ENCODE measurements around the gene SFMBT2. TPM values are rescaled to one million over a fixed set of nuclear protein-coding genes. Genes with fewer than 3 reads are reported as not detected.

Gene SFMBT2
- total RNA-seq, 1 donor from 2014 or later: 7.0 TPM

DNA sequence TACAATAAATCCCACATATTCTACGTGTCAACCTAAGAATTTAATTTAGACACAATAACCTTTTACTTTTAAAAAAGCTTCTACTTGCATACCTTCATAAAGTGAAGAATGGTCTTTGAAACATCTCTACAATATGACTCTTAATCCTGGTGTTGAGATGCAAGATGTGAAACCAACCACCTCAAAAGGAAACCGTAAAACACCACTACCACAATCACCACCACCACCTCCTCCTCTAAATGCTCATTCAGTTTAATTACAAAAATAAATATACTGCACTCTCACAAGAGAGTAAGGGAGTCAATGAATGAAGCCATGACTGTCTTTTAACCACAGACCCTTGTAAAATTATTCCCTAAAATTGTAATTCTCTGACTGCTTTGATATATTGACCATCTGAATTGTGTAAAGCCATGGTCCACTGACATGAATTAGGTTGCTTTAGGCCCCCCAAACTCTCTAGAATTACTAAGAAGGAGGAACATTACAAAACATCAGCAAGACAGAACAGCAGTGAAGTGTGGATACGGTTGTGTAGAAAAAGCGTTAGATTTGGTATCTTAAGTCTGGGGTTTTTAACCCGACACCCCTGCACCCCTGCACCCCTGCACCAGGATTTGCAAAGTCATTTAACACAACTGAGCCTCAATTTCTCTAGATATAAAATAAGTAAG, 171.4 kb downstream of the SFMBT2 start:
- H3K4me1 Mint-ChIP-seq: peaks cover 4% of the 10 kb centered on the region
- H3K9me3 Mint-ChIP-seq: peaks cover 8% of the 10 kb centered on the region
- TF ChIP-seq, protein P1, sequence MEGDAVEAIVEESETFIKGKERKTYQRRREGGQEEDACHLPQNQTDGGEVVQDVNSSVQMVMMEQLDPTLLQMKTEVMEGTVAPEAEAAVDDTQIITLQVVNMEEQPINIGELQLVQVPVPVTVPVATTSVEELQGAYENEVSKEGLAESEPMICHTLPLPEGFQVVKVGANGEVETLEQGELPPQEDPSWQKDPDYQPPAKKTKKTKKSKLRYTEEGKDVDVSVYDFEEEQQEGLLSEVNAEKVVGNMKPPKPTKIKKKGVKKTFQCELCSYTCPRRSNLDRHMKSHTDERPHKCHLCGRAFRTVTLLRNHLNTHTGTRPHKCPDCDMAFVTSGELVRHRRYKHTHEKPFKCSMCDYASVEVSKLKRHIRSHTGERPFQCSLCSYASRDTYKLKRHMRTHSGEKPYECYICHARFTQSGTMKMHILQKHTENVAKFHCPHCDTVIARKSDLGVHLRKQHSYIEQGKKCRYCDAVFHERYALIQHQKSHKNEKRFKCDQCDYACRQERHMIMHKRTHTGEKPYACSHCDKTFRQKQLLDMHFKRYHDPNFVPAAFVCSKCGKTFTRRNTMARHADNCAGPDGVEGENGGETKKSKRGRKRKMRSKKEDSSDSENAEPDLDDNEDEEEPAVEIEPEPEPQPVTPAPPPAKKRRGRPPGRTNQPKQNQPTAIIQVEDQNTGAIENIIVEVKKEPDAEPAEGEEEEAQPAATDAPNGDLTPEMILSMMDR (conservative IDR thresholded peaks at IDR 0.05): no peak
- no peak for DNase-seq (ENCODE audit: low read depth, low spot score)
- no peak overlapping the region for H3K4me3 Mint-ChIP-seq
- no peaks in the 10 kb centered on the region for H3K27me3 Mint-ChIP-seq (ENCODE audit: low read depth)
- no peak overlapping the region for H3K27ac Mint-ChIP-seq (ENCODE audit: unreplicated experiment)
- peaks cover 31% of the 10 kb centered on the region for H3K36me3 Mint-ChIP-seq (ENCODE audit: low read depth)

DNA sequence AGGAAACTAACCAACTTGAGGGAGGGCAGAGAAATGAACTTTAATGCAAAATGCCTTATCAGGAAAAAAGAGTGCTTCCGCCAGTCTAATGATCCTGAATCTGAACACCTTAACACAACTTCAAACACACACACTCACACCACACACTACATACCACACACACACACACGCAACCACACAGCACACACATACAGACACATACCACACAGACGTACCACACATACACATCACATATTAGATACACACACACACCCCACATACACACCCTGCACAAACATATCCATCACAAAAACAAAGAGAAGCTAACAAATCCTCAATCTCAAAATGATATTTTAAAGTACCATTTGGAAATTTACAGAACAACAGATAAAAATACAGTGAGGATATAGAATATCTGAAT, 175.5 kb downstream of the SFMBT2 start:
- no peak overlapping the region for H3K4me3 Mint-ChIP-seq
- peaks cover 19% of the 10 kb centered on the region for H3K4me1 Mint-ChIP-seq
- no peak for DNase-seq (ENCODE audit: low read depth, low spot score)
- H3K27me3 Mint-ChIP-seq (ENCODE audit: low read depth): no peaks in the 10 kb centered on the region
- peaks cover 8% of the 10 kb centered on the region for H3K9me3 Mint-ChIP-seq
- H3K27ac Mint-ChIP-seq (ENCODE audit: unreplicated experiment): no peak overlapping the region
- H3K36me3 Mint-ChIP-seq (ENCODE audit: low read depth): peaks cover 22% of the 10 kb centered on the region
- TF ChIP-seq, protein P1 (conservative IDR thresholded peaks at IDR 0.05): no peak

DNA sequence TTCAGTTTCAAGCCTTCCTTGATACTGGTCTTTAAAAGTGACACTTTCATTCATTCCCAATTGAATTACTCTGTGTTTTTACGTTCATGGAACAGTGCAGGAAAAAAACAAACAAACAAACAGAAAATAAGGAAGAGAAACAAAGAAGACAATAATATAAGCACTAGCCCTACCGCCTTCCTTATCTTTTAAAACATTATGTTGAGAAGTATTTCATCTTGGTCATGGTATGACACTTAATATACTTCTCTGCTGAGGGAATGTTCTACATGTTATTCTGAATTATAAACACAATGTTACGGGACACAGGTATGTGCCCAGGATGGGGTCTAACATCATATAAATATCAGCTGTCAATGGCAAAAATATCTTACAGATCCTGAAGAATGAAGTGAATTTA, 176.7 kb downstream of the SFMBT2 start:
- H3K4me3 Mint-ChIP-seq: no peak overlapping the region
- peaks cover 8% of the 10 kb centered on the region for H3K9me3 Mint-ChIP-seq
- no peaks in the 10 kb centered on the region for H3K27me3 Mint-ChIP-seq (ENCODE audit: low read depth)
- no peak overlapping the region for H3K27ac Mint-ChIP-seq (ENCODE audit: unreplicated experiment)
- TF ChIP-seq, protein P1 (conservative IDR thresholded peaks at IDR 0.05): no peak
- peaks cover 18% of the 10 kb centered on the region for H3K36me3 Mint-ChIP-seq (ENCODE audit: low read depth)
- peaks cover 23% of the 10 kb centered on the region for H3K4me1 Mint-ChIP-seq
- DNase-seq (ENCODE audit: low read depth, low spot score): no peak

DNA sequence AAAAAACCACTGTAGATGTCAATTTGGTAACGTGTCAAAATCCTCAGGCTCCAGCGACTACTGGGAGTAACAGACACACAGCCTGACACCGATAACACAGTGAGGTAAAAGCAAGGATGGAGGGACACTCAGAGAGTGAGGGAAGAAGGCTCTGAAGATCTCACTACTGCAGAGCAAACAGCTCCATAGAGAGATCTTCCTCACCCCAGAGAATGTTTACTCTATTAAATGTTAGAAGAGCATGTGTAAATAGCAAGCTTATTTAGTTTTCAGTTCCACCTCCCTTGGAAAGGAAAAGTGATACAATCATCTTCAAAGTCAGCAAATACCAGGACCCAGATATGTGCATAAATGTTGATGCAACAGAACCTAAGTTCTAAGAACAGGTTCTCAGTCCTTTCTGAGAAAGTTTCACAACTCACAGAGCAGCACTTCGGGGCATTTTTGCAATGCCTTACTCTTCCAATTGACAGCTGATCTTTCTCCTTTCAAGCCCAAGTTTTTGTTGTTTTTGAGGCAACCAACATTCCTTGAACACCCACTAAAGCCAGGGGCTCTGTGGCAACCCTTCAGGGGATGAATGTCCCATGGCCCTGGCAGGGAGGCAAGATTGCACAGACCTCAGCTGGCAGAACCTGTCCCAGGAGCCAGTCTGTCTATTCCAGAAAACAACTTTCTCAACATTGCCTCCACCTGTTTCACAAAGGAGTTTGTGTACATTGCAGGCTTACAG, 177.4 kb downstream of the SFMBT2 start:
- TF ChIP-seq, protein P1 (conservative IDR thresholded peaks at IDR 0.05): no peak
- no peak overlapping the region for H3K27ac Mint-ChIP-seq (ENCODE audit: unreplicated experiment)
- peaks cover 8% of the 10 kb centered on the region for H3K9me3 Mint-ChIP-seq
- no peak for DNase-seq (ENCODE audit: low read depth, low spot score)
- H3K4me3 Mint-ChIP-seq: no peak overlapping the region
- H3K4me1 Mint-ChIP-seq: peaks cover 23% of the 10 kb centered on the region
- no peaks in the 10 kb centered on the region for H3K27me3 Mint-ChIP-seq (ENCODE audit: low read depth)
- peaks cover 18% of the 10 kb centered on the region for H3K36me3 Mint-ChIP-seq (ENCODE audit: low read depth)

DNA sequence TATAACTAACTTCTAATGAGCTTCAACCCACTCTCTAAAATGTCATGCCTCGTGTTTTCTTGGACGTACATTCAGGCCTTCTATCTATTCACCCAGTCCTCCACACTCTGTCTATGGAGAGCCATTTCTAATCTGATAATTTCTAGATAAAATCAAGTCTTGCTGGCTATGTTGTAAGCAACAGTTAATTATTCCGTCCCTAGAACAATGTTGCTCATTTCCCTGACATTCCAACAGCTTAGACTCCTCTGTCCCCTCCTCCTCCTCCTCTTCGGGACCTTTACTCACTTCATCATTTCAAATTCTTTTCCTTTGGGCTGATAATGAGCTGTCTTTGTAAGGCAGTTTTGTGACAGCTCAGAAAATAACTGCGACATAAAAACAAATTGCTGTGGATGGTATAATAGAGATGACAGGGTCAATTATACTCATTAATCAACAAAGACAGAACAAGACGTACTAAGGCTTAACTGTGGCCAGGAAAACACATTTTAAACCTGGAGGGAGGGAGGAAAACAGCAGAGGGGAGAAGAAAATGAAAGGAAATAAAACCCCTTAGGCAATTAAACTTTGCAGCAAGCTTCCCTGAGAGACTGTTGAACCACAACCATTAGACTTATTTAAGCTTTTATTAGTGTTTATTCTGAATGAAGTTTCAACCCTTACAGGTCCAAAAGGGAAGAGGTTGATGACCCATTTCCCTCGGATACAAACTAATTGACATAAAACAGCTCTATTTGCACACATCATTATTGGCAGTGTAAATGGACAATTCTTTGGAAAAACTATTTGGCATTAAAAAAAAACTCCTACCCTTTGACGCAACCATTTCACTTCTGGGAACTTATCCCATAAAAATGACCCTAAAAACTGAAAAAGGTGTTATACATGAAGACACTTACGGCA, 179.1 kb downstream of the SFMBT2 start:
- peaks cover 23% of the 10 kb centered on the region for H3K4me1 Mint-ChIP-seq
- peaks cover 12% of the 10 kb centered on the region for H3K36me3 Mint-ChIP-seq (ENCODE audit: low read depth)
- H3K27me3 Mint-ChIP-seq (ENCODE audit: low read depth): no peaks in the 10 kb centered on the region
- no peak overlapping the region for H3K4me3 Mint-ChIP-seq
- H3K27ac Mint-ChIP-seq (ENCODE audit: unreplicated experiment): peak overlapping the region; percentile 22
- no peak for DNase-seq (ENCODE audit: low read depth, low spot score)
- peaks cover 8% of the 10 kb centered on the region for H3K9me3 Mint-ChIP-seq
- TF ChIP-seq, protein P1 (conservative IDR thresholded peaks at IDR 0.05): no peak
